HG03521 (cell line): Measurements from ENCODE around the gene TBCB.
A peak's percentile ranks its signal among the peaks of the same experiment; 100 is the strongest.
"Not testable (repeated sequence)": the region's sequence is repeated elsewhere in the genome, so short reads cannot be mapped to it uniquely, and the experiment has no call there.

Source experiments
- ATAC-seq: cut with Tn5 transposase; IDR thresholded peaks from one replicate; pipeline ENCODE4 v1.9.1; 2021; ENCODE audit warnings: mild to moderate bottlenecking, moderate library complexity; ENCODE audit not compliant: unreplicated experiment

TBCB gene

GRCh38 chr19:36101550-36102327 is 13.5 kb upstream of the TBCB start:
- ATAC-seq, result no peak

DNA sequence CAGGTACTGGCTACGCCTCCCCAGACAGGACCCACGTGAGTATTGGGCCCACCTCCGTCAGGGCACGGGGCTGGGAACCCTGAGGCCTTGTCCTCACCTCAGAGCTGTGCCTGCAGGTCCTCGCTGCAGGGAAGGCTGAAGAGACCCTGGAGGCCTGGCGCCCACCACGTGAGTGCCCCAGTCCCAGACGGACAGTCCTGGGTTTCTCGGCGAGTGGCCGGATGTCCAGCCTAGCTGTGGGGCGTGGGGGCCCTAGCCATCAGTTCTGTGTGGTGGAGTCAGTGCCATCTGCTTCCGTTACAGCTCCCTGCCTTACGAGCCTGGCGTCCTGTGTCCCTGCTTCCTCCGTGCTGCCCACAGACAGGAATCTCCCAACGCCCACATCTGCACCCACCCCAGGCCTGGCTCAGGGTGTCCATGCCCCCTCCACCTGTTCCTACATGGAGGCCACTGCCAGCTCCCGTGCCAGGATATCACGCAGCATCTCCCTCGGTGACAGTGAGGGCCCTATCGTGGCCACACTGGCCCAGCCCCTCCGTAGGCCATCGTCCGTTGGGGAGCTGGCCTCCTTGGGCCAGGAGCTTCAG is 12.1 kb upstream of the TBCB start:
- no peak for ATAC-seq

DNA sequence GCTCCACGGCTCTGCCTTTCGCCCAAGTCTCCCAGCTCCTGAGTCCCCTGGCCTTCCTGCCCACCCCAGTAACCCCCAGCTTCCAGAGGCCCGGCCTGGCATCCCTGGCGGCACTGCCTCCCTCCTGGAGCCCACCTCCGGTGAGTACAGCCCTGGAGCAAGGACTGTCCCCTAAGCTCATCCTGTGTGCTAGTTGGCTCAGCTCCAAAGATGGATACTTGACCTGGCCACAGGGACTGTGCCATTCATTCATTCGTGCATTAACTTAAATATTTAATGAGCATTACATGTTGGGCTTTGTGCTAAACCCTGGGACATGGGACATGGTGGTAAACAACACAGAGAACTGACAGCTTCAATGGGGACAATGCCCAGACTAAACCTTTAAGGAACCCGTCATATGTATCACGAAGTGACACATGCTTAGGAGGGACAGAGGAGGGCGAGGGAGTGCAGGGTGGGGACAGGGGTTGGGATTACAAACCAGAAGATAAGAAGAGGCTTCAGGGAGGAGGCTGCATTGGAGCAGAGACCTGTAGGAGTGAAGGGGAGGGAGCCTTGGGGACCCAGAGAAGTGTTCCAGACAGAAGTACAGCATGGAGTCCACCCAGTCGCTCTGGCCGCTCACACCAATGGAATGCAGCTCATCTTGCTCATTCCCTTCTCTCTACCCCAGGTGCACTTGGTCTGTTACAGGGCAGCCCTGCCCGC is 11.3 kb upstream of the TBCB start:
- ATAC-seq, result no peak

GRCh38 chr19:36106441-36106840 is 8.8 kb upstream of the TBCB start:
- no peak for ATAC-seq

DNA sequence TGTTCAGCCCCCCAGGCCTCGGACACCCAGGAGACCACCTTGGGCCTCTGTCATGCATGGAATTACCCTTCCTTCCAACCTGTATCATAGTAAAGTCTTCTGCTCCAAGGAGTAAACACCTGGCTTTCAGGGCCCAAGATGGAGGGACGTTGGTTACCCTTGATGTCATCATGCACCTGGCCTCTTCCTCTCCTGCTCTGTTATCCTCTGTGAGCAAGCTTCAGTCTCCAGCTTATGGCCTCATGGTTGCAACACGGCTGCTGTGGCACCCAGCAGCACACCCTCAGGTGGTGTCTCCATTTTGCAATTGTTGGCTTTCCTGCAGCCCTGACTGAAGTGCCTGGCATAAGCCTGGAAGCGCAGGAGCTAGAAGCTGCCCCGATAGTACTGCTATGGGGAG is 8.3 kb upstream of the TBCB start:
- no peak for ATAC-seq

DNA sequence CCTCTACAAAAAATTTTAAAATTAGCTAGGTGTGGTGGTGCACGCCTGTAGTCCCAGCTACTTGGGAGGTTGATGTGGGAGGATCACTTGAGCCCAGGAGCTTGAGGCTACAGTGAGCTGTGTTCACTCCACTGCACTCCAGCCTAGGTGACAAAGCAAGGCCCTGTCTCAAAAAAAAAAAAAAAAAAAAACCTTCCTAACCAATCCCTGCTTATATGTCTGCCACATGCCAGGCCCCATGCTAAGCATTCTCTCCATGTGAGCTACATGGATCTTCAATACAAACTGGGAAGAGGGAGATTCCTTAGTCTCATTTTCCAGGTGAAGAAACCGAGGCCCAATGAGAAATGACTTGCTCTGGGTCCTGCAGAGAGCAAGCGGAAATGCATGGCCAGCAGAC is 6.6 kb upstream of the TBCB start:
- no peak for ATAC-seq

- no peak for ATAC-seq
These were observed 4.6 kb upstream of the TBCB start, which contains the start of gene OVOL3 for GRCh38 chr19:36110487-36111199. Gene OVOL3 (plus strand): TSS chr19:36111143. CDS start chr19:36111203, 60 bp downstream.

GRCh38 chr19:36111200-36111539 is 4.1 kb upstream of the TBCB start:
- ATAC-seq, result no peak

DNA sequence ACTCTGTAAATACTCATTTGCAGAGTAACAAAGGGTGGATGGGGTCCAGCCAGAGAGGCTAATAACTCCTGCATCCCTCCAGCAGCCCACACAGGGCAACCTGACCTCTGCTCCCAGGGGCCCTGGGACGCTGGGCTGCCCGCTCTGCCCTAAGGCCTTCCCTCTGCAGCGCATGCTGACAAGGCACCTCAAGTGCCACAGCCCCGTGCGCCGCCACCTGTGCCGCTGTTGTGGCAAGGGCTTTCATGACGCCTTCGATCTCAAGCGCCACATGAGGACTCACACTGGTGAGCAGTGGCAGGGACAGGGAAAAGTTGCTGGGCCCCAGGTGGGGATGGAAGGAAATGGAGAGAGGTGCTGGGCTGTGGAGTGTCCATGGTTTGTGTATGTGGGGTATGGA is 2.6 kb upstream of the TBCB start:
- ATAC-seq, result no peak

DNA sequence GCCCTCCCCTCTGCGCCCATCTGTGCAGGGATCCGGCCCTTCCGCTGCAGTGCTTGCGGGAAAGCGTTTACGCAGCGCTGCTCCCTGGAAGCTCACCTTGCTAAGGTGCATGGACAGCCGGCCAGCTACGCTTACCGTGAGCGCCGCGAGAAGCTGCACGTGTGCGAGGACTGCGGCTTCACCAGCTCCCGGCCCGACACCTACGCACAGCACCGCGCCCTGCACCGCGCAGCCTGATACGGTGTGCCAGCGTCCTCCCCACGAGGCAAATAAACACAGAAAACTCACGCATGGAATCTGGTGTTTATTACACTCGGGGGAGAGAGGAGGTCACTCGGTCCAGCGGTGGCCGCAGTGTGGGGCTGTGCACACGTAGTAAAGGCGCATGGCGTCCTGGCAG is 1.8 kb upstream of the TBCB start:
- ATAC-seq, result no peak

- no peak for ATAC-seq
These were observed 1.2 kb upstream of the TBCB start for GRCh38 chr19:36113894-36114720.

GRCh38 chr19:36114721-36115452 is 381 bp upstream of the TBCB start, which contains the start of gene POLR2I:
Gene POLR2I (minus strand): TSS chr19:36114875. CDS start chr19:36114856, 19 bp downstream.
- peak; percentile 81 for ATAC-seq

DNA sequence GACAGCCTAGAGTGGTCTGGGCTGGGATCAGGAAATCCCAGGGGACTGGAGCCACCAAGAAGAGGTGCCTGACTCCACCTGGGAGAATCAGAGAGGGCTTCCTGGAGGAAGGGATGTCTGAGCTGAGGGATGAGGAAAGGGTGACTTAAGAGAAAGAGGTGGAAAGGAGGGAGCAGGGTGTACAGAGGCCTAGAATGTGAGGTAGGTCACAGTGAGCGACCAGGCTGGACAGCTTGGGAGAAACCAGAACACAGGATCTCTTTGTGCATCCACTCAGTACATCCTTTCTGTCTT is 1.0 kb downstream of the TBCB start:
- ATAC-seq, result no peak

GRCh38 chr19:36120092-36120983 is 5.1 kb downstream of the TBCB start:
- ATAC-seq, result no peak

- no peak for ATAC-seq
These were observed 5.7 kb downstream of the TBCB start for GRCh38 chr19:36120984-36121358.

- ATAC-seq, result no peak
These were observed 6.3 kb downstream of the TBCB start for GRCh38 chr19:36121486-36122124.

DNA sequence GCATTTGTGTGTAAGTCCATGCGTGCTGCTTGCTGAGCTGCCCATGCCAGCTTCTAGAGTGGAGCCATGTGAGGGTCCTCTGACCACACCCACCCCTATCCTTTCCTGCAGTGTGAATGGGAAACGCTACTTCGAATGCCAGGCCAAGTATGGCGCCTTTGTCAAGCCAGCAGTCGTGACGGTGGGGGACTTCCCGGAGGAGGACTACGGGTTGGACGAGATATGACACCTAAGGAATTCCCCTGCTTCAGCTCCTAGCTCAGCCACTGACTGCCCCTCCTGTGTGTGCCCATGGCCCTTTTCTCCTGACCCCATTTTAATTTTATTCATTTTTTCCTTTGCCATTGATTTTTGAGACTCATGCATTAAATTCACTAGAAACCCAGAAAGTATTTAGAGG is 10.3 kb downstream of the TBCB start:
- ATAC-seq, result no peak

- ATAC-seq, result no peak
These were observed 13.1 kb downstream of the TBCB start for GRCh38 chr19:36128392-36128736.

- not testable (repeated sequence) for ATAC-seq
These were observed 16.0 kb downstream of the TBCB start for GRCh38 chr19:36131221-36131620.
